Activated T-cell treated with anti-CD3 and anti-CD28 coated beads for 24 hours (primary cell): ENCODE measurements around the gene SYNE1.
"Not testable (repeated sequence)": the region's sequence is repeated elsewhere in the genome, so short reads cannot be mapped to it uniquely, and the experiment has no call there.

Source experiments
- DNase-seq: peaks from one replicate; pipeline ENCODE4 v3.0.0-alpha.2; 2020; ENCODE audit warnings: low read depth

The SYNE1 gene

DNA sequence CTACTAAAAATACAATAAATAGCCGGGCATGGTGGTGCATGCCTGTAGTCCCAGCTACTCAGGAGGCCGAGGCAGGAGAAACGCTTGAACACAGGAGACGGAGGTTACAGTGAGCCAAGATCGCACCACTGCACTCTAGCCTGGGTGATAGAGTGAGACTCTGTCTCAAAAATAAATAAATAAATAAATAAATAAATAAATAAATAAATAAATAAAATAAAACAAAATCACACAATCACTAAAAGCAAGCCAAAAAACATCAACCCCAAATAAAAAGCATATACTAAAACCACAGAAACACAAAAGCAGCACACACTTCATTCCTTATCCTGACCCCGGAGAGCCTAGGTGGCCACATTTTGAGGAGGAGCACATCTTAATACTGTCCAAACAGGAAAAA is 498.8 kb downstream of the SYNE1 start:
- DNase-seq: not testable (repeated sequence)

DNA sequence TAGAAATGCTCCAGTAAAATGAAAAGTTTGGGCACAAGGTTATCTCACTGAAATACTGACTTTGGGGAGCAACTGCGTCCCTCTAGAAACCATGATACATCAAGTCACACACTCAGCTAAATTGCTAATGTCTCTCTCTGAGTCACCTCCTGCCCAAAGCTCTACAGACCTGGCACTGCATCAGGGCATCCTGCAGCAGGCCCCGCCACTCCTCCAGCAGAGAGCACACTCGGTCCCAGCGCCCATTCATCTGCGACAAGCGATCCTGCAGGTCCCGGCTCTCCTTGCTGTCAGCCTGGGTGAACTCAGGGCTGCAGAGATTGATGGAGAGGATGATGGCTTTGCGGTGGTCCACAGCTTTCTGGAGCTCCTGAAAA is 500.7 kb downstream of the SYNE1 start:
- no peak for DNase-seq

DNA sequence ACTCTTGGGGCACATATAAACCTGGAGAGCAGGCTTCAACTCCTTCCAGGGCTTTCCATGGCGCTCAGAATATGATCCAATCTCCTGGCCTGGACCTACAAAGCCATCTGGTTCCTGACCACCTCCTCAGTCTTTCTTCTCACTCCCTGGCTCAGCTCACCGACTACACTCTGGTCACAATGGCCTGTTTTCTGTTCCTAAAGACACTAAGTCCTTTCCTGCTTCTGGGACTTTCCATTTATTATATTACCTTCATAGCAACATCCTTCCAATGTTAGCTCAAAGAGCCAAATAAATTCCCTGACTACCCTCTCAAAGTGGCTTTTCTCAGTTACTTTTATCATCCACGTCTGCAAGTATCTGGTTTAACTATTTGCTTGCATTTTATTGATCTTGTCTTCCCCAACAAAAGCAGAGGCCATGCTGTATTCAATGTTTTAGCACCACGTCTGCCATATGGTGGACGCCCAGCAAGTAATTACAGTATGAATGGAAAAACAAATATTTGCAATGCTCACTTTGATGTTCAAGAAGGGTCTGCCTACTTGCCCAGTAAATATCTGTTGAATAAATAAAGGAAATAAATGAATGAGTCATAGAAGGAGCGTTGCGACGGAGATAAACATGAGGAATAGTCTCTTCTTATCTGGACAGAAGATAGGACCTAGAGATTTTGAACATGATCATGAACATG is 501.3 kb downstream of the SYNE1 start:
- no peak for DNase-seq

DNA sequence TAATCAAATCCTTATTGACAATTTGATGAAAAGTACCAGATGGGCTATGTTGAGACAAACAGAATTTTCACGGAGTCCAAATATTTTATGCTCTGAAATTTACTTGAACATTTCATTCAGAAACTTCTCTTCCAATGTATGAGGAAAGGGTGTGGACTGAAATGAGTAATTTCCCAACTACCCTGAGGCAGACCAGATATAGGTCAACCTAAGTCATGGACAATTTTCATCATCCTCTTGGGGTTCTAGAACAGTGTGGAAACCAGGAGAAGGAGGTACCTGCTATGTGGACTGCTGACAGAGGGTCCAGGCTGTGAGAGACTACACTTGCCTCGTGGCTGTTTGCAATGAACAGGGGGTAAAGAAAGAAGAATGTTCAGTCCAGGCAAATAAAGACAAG is 506.7 kb downstream of the SYNE1 start:
- DNase-seq: no peak

DNA sequence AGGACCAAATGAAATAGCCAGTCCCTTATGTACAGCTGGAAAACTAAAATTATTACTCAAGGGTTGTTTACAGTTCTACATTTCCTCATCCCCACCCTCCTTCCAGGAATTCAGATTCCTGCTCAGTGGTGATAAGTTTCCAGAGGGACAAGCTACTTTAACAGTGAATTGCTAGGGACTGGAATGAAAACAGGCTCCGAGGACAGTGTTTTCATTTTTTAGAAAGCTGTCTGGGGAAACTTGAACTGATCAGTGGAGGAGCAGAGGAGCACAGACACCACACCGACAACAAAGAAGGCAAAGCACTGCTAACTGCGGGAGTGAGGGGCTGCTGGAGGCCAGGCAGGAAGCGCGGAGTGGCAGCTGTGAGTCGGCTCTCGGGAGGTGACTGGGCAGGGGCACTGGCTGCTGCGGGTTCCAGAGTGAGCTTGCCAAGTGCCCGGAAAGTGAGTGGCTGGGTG is 507.4 kb downstream of the SYNE1 start:
- no peak for DNase-seq

DNA sequence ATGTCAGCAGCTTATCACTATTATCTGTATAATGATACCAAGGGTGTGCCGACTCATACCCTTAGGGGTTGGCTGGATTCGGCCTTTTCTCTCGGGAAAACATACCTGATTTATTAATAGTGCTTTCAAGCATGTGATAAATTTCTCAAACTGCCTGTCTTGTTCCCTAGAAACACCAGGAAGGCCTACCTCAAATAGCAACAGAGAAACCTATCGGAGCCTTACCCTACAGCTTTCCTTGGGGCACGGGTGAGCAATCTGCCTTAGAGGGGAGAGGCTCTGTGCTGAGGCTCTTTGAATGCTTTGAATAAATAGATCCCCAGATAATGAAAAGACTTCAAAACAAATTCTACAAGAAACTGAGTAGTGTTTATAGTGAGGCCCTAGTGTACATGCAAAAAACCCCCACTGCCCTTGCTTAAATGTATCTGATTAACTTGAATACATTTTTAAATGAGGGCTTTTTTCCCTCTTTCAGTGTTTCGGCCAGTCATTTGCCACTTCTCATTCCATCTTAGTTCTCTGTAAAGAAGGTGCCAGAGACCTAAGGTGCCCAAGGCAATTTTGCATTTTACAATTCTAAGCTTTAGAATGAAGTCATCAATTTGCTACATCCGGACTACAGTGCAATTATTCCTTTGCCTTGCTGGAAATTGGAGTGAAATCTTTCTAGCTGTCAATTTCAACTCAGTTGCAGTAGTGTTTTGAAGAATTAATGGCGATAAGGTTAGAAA is 509.6 kb downstream of the SYNE1 start:
- no peak for DNase-seq

DNA sequence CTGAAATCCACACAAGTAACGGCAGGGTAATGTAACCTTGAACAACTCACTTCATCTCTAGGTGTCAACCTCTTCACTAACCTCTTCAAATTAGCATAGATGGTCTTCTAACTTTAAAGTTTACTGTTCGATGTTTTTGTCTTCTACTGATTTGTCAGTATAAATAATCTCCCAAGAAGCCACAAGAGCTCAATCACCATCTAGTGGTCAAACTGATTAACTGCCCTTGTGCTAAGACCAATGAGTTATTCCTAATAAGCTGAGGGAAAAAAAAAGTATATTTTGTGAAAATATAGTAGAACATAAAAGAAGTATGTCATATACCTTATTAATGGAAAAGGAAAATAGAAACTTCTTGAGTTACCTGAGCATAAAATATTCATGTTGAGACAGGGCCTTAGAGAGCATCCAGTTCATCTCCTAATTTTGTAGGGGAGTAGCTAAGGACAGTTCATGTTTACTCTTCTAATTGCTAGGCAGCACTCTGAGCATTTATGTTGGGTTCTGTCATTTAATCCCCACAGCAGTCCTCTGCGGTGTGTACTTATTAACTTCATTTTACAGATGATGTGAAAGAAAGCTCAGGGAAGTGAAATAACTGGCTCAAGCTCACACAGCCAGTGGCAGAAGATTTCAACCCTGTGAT is 512.6 kb downstream of the SYNE1 start:
- no peak for DNase-seq

DNA sequence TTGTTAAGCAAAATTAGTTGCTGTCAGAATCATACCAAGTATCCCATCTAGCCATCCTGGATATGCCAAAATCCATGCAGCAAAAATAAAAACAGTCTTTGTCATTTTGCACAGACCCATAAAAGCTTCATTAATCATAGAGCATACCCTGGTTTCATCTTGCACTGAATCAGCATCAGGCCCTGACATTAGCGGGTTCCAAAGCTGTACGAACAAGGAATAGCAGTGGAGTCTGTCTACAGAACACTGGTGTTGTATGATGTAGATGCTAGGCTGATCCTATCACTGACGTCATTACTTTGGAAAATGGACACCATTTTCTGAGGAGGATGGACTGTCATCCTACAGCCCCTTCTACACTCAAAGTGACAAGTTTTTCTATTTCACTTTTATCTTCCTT is 514.1 kb downstream of the SYNE1 start:
- no peak for DNase-seq

DNA sequence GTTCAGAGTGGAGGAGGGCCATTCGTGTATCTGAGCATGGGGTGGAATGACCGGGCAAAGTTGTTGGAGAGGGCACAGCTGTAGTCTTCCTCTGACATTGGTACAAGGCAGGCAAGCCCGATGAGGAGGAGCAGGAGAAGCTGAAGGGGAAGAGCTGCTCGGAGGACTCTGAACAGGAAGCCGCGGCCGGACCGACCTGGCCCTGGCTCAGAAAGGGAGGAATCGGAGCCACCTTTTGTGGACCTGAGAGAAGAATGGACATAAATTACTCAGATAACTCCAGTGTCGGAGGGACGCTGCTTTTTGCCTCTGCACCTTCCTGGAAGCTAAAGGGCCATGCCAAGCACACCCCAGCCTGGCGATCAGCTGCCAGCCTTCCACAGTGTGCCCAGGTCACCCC is 514.7 kb downstream of the SYNE1 start:
- DNase-seq: no peak

DNA sequence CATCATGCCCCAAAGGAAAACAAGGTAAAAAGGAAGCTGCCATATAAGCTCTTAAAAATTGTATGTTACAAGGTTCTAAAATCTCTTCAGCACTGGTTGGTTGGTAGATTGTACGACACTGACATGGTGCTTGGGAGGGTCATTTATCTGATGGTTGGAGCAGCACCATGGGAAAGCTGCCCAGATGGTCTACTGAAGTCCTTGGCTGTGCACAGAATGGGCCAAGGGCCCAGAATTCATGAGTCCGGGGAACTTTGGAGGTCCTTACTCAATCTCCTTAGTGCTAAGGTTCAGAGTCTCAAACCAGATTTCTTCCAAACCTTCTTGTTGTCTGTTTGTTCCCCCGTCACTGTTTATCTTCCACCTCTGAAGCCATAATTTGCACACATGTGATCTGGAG is 515.3 kb downstream of the SYNE1 start:
- no peak for DNase-seq

DNA sequence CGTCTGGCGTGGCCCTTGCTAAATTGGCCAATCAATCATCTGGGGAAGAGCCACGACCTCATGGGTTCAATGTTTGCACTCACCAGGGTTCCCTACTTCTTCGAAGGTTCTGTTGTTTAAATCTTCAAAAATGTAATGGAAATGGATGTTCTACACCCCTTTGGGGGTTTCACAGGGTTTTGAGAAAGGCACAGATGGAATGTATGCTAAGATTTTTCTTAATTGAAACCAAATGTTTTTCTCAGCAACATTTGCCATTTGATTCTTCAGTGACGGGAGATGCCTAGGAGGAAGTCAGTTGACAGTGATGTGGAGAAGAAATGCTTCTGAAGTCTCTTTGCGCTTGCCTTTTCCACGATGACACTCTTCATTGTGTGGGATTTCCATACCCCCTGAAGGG is 517.3 kb downstream of the SYNE1 start:
- DNase-seq: no peak

DNA sequence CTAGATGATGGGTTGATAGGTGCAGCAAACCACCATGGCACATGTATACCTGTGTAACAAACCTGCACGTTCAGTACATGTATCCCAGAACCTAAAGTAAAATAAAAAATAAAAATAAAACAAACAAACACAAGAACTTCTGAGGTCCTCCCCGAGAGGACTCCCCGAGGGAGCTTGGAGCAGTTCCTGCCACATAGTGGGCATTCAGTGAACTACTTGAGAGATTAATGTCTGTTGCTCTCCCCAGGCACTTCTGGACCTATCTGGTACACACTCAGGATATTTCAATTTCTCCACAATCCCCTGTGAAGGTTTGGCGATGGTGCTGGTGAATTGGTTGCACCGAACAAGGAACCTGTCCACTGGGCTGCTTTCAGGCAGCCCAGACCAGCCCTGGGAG is 518.5 kb downstream of the SYNE1 start:
- DNase-seq: no peak

DNA sequence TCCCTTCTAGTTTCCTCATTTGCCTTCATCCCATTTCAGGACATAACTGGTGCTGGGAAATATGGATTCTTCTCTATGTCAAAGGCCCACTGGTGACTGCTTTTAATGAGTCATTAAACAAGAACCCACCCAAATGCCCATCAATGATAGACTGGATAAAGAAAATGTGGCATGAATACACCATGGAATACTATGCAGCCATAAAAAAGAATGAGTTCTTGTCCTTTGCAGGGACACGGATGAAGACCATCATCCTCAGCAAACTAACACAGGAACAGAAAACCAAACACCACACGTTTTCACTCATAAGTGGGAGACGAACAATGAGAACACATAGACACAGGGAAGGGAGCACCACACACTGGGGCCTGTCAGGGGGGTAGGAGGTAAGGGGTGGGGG is 518.9 kb downstream of the SYNE1 start:
- no peak for DNase-seq

DNA sequence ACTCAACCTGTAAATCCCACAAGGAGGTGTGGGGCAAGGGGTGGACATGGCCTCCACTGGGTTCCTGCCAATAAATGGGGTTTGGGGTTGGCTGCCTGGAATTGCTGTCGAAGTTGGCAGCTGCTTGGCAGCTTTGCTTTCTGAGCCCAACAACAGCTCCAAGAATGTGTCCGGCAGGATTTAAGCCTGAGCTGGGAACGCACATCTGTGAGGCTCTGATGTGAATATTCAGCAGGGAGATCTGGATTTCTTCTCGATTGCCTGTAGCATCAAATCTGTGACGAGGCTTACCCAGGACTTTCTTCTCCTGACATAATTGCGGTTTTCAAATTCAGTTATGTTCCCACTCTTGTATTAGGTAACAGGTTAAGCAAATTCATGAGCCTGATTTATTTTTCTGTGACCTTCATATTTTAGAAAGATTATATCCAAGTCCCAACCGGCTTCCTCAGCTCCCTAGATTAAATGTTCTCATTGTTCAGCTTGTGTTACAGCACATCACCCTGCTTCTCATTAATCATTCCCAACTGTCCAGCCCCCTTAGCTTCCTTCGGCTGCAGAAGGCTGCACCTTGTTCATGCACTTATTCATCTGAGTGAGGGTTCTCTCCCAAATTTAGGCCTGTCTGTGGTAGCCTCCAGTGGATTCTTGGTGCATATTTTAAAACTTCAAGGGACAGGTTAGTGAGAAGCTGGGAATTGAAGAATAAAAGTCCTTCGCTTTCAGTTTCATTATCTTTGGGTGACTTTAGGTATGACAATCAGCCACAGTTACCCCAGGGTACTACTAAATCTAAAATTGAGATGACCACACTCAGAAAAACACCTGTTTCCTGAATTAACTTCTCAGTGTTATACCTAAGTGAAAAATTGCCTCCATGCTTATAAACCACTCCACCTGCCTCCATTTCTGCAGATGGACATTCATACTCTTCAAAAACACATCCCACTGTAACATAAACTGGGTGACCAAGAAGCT is 519.7 kb downstream of the SYNE1 start:
- DNase-seq: no peak

DNA sequence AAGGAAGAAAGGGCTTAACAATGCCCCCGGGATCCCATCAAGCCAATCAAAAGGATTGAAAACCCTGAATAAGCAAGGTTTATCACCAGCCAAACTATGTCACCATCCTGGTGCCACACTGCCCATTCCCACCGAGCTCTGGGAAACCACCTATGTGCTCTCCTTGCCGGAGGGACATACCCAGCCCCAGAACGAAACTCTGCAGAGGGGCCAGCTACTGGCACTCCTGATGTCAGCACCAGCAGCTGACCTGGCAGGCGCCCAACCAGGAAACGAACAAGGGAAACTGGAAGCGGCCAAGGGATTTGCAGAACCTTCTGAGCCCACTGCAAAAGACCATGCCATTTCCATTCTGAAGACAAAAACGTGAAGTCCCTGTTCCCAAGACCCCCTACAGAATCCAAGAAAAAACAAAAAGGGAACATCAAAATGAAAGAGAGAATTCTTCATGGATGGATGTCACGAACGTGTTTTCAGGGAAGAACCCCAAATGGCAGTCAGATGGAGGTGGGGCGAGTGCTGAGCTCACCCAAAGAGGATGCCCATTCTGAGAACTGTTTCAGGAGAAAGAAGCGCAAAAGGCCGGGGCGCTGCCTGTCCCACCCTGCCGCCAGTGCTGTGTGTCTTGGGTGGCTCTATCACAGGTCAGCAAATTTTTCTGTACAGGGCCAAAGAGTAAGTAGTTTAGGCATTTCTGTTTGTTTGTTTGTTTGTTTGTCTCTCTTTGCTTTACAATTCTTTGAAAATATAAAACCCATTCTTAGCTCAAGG is 524.5 kb downstream of the SYNE1 start:
- DNase-seq: no peak

DNA sequence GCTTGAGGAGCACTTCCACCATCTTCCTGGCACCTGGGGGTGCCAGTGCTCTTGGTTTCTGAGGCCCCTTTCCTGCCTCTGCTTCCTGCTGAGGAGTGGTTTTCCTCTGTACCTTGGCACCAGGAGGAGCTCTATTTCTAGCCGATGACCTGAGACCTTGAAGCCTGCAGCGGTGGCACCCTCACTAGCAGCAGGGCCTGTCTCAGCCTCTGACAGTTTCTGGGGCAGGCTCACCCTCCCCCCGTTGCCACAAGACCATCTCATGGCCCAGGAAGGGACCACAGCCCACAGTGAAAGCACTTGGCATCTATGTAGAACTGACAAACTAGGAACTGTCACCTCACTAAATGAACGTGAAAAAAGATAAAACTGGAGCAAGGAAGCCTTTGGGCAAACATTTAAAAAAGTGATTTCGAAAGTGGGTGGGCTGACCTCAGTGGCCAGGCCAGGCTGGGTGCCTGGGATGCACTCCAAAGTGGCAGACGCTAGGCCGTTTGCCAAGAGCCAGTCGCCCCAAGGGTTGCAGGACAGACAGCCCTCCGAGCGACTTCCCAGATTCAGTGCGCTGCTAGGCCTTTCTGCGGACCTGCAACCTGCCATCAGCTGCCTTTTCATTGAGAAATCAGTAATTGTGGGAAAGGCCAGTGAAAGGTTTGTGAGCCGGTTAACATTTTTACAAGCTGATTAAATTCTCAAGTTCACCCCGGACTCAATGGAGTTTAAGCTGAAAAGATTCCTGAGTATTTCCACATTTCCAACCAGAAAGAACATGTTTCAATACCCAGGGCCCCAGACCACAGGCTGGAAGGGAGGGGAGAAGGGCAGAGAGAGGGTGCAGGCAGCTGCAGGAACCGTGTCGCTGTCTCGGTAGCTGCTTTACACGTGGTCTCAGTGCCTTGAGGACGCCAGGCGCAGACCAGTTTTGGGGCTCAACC is 526.0 kb downstream of the SYNE1 start:
- no peak for DNase-seq

DNA sequence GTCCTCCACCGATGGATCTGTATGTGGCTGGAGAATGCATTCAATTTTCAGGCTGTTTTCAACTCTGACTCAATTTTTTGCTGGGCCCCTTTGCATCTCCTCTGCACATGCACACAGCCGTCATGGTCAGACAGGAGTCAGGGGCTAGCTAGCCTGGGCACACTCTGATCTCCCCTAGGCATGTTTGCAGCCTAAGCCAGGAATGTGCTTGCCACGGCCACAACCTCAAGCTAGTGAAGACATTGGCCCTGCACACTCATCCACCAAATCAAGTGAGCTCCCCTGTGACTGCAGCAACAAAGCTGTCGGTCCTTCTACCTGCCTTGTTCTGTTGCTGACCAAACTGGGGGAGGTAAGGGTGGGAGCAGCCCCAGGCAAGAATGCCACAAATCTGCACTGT is 529.2 kb downstream of the SYNE1 start:
- DNase-seq: no peak

DNA sequence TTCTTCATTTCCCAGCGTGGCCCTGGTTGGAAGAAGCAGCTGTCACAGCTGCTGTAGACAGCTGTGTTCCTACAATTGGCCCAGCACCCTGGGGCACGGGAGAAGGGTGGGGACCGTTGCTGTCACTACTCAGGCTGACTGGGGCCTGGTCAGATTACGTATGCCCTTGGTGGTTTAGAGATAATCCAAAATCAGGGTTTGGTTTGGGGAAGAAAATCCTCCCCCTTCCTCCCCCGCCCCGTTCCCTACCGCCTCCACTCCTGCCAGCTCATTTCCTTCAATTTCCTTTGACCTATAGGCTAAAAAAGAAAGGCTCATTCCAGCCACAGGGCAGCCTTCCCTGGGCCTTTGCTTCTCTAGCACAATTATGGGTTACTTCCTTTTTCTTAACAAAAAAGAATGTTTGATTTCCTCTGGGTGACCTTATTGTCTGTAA is 537.0 kb downstream of the SYNE1 start:
- no peak for DNase-seq

DNA sequence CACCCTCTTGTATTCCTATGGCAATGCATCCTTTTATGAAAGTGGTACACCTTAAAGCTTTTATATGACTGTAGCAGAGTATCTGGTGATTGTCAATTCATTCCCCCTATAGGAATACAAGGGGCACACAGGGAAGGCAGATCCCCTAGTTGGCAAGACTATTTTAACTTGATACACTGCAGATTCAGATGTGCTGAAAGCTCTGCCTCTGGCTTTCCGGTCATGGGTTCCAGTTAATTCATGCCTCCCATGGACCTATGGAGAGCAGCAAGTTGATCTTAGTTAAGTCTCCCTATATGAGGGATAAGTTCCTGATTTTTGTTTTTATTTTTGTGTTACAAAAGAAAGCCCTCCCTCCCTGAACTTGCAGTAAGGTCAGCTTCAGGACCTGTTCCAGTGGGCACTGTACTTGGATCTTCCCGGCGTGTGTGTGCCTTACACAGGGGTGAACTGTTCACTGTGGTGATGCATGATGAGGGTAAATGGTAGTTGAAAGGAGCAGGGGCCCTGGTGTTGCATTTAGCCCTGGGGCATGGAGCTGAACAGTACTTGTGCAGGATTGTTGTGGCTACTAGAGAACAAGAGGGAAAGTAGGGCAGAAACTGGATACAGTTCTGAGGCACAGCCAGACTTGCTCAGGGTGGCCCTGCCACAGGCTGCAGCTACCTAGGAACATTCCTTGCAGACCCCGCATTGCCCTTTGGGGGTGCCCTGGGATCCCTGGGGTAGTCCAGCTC is 537.5 kb downstream of the SYNE1 start:
- no peak for DNase-seq
